Measurements from ENCODE around the gene PRR11. TPM values are rescaled to one million over a fixed set of nuclear protein-coding genes. Genes with fewer than 3 reads are reported as not detected.
A peak's percentile ranks its signal among the peaks of the same experiment; 100 is the strongest.
"Not testable (repeated sequence)": the region's sequence is repeated elsewhere in the genome, so short reads cannot be mapped to it uniquely, and the experiment has no call there.

PRR11 gene
- total and polyA plus RNA-seq, 9 donors, result 0.96 to 5.1 (median 1.4) TPM

DNA sequence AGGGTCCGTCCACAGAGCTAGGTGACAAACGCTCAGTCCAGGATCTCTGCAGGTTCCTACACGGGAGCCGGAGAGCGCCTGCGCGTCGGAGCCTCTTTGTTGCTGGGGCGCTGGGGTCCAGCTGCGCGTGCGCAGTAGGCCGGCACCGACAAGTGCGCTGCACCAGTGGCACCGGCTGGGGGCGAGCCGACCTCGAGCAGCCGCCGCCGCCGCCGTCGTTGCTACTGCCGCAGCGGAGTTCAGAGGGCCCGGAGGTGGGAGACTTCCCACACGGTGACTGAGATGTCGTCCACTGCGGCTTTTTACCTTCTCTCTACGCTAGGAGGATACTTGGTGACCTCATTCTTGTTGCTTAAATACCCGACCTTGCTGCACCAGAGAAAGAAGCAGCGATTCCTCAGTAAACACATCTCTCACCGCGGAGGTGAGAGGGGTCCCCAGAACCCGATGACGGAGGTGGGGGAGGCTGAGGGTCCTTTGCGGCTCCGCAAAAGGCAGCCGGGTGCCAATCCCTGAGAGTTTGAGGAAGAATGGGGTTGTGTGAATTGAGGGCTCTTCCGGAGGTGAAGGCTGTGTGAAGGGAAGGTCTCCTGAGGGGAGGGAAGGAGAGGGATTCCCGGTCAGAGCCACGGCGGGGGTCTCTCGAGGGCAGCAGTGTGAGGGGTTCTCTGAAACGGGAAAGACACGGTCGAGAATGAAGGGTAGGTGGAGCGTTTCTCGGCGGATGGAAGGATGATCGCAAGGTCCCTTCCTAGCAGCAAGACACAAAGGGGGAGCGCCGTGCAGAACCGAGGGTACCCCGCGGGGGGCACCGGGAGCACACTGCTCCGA is 65.0 kb downstream of the PRR11 start, which contains the start of gene GDPD1:
TSS of gene GDPD1 (plus strand) at position 184 of the 831 bp plus-strand sequence. CDS start at position 283, 99 bp downstream.
- Histone ChIP-seq H3K27me3 (no peaks in the 10 kb centered on the region), H3K9me3 (no peaks in the 10 kb centered on the region), H3K27ac (peak within 1 kb of the TSS in 1 of 2 donors; percentile 6), H3K36me3 (no peaks in the 10 kb centered on the region), H3K4me1 (ENCODE audit: insufficient read depth) (no peaks in the 10 kb centered on the region), H3K4me3 (peak within 1 kb of the TSS; percentile 80)
- DNase-seq, result peak; percentile 93 to 97 (median 95)
- TF ChIP-seq EP300 (IDR thresholded peaks at IDR 0.05) (no peak), POLR2A (IDR thresholded peaks at IDR 0.05) (no peak)
- TF ChIP-seq, protein P1, sequence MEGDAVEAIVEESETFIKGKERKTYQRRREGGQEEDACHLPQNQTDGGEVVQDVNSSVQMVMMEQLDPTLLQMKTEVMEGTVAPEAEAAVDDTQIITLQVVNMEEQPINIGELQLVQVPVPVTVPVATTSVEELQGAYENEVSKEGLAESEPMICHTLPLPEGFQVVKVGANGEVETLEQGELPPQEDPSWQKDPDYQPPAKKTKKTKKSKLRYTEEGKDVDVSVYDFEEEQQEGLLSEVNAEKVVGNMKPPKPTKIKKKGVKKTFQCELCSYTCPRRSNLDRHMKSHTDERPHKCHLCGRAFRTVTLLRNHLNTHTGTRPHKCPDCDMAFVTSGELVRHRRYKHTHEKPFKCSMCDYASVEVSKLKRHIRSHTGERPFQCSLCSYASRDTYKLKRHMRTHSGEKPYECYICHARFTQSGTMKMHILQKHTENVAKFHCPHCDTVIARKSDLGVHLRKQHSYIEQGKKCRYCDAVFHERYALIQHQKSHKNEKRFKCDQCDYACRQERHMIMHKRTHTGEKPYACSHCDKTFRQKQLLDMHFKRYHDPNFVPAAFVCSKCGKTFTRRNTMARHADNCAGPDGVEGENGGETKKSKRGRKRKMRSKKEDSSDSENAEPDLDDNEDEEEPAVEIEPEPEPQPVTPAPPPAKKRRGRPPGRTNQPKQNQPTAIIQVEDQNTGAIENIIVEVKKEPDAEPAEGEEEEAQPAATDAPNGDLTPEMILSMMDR (IDR thresholded peaks at IDR 0.05), result peak; percentile 43 to 72 (median 71)
- WGBS, 3 donors, result 0% methylated on average over 57 to 60 of the region's 60 CpGs
- intact Hi-C loops (cut with DNase I), result no loop called here

DNA sequence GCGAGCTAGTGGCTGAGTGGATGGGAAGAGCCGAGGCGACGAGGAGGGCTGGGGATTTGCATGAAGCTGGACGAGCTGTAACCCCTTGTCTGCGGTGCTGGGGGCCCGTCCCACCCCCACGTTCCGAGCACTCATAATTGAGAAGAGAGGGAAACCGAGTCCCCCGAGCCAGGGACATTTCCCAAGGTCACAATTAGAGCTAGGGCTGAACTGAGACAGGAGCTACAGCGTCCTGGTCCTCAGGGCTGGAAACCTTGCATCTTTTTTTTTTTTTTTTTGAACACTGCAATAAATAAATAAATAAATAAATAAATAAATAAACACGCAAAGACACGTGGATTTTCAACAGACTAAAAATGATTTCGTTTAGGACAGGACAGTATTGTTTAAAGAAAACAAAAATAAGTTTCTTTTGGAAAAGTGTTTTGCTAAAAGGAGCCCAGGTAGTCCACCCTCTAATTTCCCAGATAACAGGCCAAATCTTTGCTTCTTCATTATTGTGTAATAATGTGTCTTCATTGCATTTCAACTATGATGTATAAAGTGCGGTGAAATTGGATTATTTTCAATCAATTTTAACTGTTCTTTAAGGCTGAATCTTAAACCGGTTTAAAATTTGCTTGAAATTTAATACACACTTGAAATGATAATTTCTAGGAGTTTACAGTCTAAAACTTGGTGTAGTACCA is 65.8 kb downstream of the PRR11 start:
- no peaks in the 10 kb centered on the region for H3K4me1 ChIP-seq (ENCODE audit: insufficient read depth)
- intact Hi-C loops (cut with DNase I), result no loop called here
- peak overlapping the region; percentile 80 for H3K4me3 ChIP-seq
- no peaks in the 10 kb centered on the region for H3K36me3 ChIP-seq
- H3K9me3 ChIP-seq, result no peaks in the 10 kb centered on the region
- H3K27ac ChIP-seq, result no peak overlapping the region
- H3K27me3 ChIP-seq, result no peaks in the 10 kb centered on the region
- peak in 1 of 5 donors; percentile 43 for DNase-seq
- TF ChIP-seq POLR2A (IDR thresholded peaks at IDR 0.05) (no peak), EP300 (IDR thresholded peaks at IDR 0.05) (no peak)
- TF ChIP-seq, protein P1 (IDR thresholded peaks at IDR 0.05), result no peak
- 11 to 12% (median 11%) methylated on average over 17 of the region's 17 CpGs for WGBS, 3 donors

DNA sequence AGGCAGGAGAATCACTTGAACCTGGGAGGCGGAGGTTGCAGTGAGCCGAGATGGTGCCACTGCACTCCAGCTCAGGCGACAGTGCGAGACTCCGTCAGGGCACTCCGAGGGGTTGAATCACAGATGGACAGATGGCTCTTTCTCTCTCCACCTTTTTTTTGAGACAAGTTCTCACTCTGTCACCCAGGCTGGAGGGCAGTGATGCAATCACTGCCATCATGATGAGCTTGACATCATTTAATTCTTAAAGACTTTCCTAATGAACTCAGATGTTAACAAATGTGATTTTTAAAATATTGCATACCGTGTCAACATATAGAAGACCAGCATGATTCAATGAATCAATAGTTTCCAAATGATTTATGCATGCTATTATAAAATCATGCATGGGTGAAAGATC is 68.3 kb downstream of the PRR11 start:
- WGBS, 3 donors, result 97% methylated on average over 7 of the region's 7 CpGs
- DNase-seq, result no peak
- H3K4me3 ChIP-seq, result no peak overlapping the region
- no peak for TF ChIP-seq POLR2A (IDR thresholded peaks at IDR 0.05)
- no peak for TF ChIP-seq EP300 (IDR thresholded peaks at IDR 0.05)
- TF ChIP-seq, protein P1 (IDR thresholded peaks at IDR 0.05), result no peak
- no peak overlapping the region for H3K27ac ChIP-seq
- no peaks in the 10 kb centered on the region for H3K36me3 ChIP-seq
- intact Hi-C loops (cut with DNase I), result no loop called here
- H3K27me3 ChIP-seq, result no peaks in the 10 kb centered on the region
- H3K9me3 ChIP-seq, result no peaks in the 10 kb centered on the region
- no peaks in the 10 kb centered on the region for H3K4me1 ChIP-seq (ENCODE audit: insufficient read depth)

DNA sequence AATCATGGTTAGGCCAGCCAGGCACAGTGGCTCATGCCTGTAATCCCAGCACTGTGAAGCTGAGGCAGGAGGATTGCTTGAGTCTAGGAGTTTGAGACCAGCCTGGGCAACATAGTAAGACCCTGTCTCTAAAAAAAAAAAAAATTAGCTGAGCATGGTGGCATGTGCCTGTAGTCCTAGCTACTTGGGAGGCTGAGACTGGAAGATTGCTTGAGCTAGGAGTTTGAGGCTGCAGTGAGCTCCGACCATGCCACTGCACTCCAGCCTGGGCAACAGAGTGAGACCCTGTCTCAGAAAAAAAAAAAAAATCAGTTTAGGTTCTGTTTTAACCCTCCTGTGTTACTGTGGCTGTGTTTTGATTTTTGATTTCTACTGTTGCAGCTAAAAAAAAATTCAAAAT is 73.0 kb downstream of the PRR11 start:
- 86 to 97% (median 97%) methylated on average over 1 of the region's 1 CpG for WGBS, 3 donors
- H3K4me3 ChIP-seq; H3K4me1 ChIP-seq (ENCODE audit: insufficient read depth); H3K9me3 ChIP-seq; DNase-seq; H3K27ac ChIP-seq; H3K36me3 ChIP-seq; H3K27me3 ChIP-seq; intact Hi-C loops (cut with DNase I): not testable (repeated sequence)

All from ovary (tissue), 9 donors.